DMS153 treated with DMSO at 0.1 percent for 48 hours (cell line): ENCODE results near the gene LSM12.
"Not testable (repeated sequence)": the region's sequence is repeated elsewhere in the genome, so short reads cannot be mapped to it uniquely, and the experiment has no call there.

Experiments used
- DNase-seq: peaks from one replicate; lab custom pipeline; 2025; ENCODE audit not compliant: unreplicated experiment; lab: John Stamatoyannopoulos, UW

The LSM12 gene

GRCh38 chr17:44066204-44066930 is at the start of gene LSM12:
TSS of gene LSM12 (minus strand) at chr17:44066671. CDS start at chr17:44066587, 84 bp downstream.
- peak; percentile 84 for DNase-seq

DNA sequence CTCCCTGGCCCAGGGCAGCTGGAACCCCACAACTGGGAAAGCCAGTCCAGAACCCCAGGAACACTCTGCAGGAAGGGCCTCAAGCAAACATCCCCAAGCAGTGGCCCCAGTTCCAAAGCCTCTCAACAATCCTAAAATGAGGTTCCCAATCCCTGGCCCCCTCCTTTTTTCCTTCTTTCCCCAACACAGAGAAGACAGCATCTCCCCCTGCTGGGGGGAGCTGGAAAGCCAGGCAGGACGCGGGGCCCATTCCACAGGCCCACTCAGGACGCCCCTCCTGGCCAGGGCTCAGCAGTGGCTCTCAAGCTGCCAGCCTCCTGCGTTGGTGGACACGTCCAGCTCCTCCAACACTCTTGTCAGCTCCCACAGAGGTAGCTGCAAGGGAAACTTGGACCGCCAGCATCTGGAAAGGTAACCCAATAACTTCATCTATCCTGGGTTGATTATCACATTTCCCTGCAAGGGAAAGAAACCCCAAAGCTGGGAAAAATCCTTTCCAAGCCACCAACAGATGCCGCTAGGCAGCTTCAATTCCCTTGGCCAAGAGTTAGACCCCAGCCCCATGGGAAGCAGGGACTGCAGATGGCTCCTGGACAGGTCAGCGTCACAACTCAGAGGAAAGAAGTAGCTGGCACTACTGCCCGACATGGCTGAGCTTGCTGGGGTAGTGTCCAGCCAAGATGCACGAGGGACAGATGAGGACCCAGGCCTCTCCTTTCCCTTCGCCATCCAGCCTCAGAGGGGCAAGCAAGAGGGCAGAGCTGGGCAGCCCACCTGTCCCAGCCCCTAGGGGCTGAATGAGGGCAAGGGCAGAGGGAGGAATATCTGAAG is 49.3 kb upstream of the LSM12 start:
- peak; percentile 6 for DNase-seq

DNA sequence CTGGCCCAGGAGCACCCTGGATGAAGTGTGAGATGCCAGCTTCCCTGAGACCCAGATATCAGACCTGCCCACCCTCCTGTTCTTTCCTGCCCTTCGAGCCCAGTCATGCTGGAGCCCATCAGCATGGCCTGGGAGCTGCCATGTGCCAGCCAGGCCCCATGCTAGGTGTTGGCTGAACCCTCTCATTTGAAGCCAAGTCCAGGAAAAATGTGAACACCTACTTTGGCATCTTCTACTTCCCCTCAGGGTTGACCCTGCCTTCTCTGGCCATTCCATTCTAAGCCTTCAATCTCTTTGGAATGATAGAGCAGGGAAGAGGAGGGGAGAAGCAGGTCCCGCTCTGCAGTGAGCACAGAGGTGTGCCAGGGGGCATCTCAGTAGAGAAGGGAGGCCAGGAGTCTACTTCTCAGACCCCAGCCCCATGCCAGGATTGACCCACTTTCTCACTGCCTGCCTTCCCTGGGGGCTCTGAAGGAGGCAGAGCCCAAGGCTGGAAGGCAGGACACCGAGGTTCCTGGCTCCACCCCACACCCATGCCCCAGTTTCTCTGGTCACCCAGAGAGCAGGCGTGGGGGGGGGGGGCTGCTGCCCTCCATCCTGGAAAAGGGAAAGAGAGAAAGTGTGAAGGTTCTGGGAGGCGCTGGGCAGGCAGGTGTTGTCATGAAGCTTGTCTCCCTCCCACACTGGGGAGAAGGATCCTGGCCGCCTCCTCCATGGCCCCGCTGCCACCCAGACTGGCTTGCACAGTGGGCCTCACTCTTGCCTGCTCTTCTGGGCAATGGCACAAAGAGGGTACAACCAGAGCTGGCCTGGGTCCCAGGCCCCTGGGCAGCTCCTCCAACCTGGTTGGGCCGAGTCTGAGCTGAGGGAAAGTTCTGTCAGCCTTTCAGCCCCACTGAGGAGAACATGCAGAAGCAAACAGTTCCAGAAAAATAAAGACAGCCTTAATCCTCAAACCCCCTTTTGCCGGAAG is 47.7 kb upstream of the LSM12 start:
- DNase-seq = no peak

GRCh38 chr17:44113382-44113781 is 46.9 kb upstream of the LSM12 start:
- DNase-seq = no peak

GRCh38 chr17:44112284-44113280 is 46.1 kb upstream of the LSM12 start:
- DNase-seq = no peak

DNA sequence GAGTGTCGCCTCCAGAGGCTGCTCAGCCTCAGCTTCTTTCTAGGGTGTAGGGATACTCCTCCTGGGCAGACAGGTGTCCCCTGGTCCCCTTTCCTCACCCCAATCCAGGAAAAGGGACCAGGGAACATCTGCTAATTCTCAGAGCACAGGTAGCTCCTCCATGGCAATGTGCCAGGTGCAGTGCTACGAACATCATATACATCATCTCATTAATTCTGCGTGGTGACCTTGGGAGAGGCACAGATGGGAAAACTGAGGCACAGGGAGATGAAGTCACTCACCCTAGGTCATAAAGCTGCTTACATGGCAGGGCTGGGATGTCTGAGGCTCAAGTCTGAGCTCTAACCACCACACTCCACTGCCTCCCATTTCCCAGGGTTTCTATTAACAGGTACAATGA is 45.3 kb upstream of the LSM12 start:
- DNase-seq = no peak

DNA sequence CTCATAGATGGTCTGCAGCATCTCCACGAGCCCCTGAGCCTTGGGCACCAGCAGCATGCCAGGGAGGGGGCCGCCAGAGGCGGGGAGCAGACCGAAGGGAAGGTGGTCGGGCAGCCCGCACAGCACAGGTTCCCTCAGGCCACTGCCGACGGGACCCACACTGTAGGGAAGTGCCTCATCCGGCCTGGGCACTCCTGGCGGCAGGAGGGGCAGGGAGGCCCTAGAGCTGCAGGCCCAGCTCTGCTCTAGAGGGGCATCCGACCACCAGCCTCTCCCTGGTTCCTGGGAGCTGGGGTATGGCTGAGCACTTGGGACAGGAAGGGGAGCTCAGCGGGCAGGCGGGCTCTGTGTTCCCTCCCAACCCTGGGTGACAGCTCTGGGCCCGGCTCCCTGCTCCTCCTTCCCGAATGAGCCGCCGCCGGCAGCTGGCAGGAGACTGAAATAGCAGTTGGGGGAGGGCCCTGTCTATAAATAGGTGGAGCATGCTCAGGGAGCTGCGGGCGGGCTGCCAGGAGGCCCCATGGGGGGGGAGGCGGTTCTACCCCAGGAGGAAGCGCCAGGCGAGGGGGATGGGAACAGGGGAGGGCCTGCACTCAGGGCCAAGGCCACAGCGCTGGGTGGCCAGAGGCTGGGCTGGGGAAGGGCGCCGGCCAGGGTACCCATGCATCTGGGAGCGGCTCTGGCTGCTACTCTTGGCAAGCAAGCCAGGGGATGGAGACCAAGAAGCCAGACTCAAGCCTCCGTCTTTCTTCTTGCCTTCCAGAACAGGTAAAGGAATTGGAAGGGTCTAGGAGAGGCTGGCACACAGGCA is 44.6 kb upstream of the LSM12 start:
- peak; percentile 95 for DNase-seq

GRCh38 chr17:44110011-44110686 is 43.7 kb upstream of the LSM12 start:
- DNase-seq = no peak

DNA sequence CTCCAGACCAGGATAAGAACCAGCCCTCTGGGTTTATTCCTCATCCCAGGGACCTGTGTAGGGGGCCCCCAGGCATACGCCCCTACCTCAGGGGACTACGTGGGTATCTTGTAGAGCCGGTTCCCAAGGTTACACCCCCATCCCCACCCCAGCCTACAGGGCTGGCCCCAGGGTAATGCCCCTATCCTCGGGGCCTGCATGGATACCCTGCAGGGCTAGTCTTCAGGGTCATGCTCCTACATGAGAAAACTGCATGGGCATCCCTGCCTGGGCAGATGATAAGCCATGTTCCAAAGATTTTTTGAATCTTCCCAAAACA is 42.8 kb upstream of the LSM12 start:
- no peak for DNase-seq

DNA sequence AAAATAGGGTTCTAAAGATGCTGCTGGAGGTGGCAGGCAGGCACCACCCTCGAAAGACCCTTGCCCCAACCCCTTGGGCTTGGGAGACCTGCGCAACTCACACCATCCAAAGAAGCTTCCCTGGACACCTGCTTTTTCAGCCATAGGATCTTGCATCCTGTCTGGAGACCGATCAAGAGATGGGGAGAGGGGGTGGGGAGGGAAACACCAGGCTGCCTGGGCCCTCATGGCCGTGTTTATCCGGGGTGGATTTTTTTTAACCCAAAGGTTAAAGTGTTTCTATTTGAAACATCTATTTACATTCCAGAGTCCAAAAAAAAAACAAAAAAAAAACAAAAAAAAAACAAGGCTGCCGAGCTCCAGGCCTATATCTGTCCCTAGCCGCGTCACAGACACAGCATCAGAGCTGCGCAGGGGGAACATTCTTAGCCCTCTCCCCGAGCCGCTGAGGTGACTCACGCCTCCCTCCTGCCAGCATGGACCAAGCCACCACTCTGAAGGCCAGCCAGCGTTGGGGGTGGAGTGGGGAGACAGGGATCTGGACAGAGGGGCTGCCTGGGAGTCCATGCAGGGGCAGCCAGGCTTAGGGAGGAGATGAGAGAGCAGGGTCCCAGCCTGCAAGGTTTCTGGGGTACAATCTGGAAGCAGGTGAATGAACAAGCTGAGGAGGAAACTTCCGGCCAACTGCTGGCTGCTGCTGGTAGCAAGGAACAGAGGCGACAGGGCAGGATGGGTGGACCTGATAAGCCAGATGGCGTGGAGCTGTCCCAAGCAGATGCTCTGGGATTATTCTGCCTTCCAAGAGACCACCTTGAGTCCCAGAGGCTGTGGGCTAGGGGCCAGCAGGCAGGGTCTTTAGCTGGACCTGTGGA is 42.2 kb upstream of the LSM12 start:
- DNase-seq = no peak

GRCh38 chr17:44106801-44107200 is 40.3 kb upstream of the LSM12 start:
- no peak for DNase-seq

DNA sequence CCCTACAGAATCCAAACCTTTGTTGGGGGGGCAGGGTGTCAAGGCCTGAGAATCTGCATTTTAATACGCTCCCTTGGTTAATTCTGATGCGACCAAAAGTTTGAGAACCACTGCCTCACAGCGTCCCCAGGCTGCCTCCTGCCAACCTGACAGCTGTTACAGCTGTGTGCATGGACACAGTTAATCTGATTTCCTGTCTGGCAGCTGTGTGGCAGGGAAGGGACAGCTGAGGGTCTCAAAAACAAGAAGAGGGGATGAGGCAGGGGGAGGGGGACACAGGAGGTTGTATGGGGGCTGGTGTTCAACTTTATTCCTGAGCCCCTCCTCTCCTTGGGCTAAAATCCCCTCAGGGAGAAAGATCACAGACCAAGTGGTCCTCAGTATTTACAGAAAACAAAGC is 39.5 kb upstream of the LSM12 start:
- no peak for DNase-seq

DNA sequence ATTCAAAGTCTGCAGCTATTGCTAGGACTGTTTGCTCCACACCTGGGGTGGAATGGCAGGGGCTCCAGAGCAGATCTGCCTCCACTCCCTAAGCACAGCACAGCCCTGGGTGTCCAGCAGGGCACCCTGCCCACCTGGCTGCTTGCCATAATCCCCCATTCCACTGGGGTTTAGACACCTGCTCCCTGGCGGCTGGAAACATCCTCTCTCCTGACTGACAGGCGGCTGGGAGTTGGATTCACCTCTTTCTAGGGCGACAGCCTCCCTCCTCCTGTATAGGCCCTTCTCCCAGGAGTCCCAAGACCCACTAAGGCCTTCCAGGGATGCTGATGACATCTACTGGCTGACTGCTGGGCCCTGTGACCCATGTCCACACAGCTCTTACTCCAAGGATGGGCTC is 39.0 kb upstream of the LSM12 start:
- DNase-seq = no peak

DNA sequence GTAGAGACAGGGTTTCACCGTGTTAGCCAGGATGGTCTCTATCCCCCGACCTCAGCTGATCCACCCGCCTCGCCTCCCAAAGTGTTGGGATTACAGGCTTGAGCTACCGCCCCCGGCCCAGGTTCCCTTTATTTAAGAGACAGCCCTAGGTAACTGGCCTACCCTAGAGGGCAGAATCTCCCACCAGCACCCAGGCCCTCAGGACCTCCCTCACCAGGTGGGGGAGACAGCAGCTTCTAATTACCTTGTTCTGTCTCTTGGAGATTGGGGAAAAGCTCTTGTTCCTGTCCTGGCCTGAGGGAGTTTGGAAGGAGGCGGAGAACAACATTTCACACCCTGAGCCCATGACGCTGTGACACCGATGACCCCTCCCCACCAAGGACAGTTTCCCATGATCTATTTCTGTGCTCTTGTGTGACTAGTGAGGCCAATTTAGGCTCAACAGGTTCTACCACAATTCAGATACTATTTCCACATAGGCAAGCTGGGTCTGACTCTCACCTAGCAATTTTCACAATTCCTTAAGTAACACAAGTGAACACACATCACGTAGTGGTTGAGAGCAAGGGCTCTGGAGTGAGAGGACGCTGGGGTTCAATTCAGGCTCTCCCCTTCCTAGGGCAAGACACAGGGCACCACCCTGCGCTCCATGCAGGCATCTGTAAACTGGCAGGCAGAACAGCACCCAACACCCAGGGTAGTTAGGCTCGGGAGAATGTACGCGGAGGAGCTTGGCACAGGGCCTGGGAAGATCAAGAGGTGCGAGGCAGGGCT is 36.6 kb upstream of the LSM12 start:
- DNase-seq = no peak

- DNase-seq = not testable (repeated sequence)
Measured at GRCh38 chr17:44101858-44102257, 35.4 kb upstream of the LSM12 start.

DNA sequence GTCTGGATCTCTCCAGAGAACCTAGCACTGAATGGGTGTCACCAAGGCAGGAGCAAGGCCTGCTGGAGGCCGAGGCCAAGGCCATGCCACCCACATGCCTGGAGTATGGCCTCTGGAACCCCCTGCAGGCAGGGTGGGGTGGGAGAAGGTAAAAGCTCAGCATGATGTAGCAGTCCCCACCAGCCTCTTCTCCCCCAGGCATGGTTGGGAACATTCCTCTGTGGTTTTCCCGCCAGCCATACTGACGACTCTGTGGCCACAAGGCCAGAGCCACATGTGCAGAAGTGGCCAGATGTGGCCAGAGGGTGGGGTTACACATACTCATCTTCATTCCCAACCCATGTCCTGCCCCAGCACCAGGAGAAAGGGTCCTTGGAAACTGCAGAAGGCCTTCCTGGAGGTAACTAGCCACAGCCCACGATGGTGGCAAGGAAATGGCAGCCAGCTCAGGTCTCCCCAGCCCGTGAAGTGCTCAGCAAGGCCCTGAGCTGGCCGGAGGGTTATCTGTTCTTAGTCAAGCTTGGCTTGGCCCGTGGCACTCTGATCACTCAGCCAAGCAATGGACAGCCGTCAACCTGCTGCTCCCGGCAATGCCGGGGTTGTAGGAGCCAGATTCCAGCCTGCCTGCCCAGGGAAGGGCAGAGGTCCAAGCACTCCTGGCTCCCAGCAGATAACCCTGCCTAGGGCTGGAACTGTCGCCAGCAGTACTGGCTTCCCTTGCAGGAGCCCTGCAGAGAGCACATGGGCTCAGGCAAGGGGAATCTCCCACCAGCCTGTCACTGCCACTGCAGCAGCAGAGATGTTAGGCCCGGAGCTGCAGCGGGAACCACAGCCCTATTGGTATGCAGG is 30.9 kb upstream of the LSM12 start:
- no peak for DNase-seq
